HG03064 (cell line): Measurements from ENCODE around the gene BACE1-AS.
"Not testable (repeated sequence)": the region's sequence is repeated elsewhere in the genome, so short reads cannot be mapped to it uniquely, and the experiment has no call there.

Experiments used
- ATAC-seq: cut with Tn5 transposase; IDR thresholded peaks from one replicate; pipeline ENCODE4 v1.9.1; 2021; ENCODE audit warnings: low read depth; ENCODE audit not compliant: unreplicated experiment

The BACE1-AS gene

DNA sequence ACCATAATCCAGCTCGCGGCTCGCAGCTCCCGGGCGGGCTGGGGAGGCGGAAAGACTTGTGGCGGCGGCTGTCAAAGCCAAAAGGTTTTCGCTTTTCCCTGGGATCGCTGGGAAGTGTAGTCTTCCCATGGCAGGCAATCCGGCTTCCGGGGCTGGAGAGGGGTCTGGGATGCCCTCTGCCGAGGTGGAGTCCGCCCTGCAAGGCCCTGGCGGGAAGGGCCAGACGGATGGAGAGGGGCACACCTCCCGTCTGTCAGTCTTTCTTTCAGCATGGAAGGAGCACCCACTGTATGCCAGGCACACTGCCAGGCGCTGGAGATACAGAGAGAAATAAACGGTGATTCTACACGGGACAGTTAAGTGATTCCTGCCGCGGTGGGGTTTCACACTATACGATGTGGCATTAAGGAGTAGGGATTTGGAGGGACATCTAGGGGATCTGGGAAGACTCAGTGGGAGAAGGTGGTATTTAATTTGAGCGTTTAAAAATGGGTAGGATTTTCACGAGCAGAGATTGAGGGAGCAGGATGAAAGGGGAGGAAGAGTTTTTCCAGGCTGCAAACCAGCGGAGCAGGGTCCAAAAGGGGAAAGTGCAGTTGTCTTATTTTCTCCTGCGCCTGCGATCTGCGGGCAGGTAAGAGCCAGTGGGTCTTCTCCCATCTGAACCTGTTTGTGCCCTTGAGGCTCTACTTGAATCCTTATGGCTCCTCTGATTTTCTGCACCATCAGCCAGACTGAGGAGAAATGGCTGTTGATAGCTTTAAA, 25.2 kb downstream of the BACE1-AS start, which contains the start of gene BACE1:
Gene BACE1, minus strand, starts transcription at position 60 of the 765 bp plus-strand sequence. CDS start 461 bp downstream, outside the sequence.
- ATAC-seq, result no peak

DNA sequence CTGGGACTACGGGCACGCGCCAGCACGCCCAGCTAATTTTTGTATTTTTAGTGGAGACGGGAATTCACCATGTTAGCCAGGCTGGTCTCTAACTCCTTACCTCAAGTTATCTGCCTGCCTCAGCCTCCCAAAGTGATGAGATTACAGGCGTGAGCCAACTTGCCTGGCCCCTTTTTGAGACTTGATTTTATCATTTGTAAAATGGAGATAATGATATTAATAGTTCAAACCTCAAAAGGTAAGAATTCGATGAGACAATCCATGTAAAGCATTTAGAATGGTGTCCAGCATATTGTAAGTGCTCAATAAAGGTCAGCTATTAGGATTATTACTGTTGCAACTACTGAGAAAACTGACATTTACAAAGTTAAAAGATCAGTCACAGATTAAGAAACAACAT, 27.6 kb downstream of the BACE1-AS start:
- ATAC-seq, result no peak

DNA sequence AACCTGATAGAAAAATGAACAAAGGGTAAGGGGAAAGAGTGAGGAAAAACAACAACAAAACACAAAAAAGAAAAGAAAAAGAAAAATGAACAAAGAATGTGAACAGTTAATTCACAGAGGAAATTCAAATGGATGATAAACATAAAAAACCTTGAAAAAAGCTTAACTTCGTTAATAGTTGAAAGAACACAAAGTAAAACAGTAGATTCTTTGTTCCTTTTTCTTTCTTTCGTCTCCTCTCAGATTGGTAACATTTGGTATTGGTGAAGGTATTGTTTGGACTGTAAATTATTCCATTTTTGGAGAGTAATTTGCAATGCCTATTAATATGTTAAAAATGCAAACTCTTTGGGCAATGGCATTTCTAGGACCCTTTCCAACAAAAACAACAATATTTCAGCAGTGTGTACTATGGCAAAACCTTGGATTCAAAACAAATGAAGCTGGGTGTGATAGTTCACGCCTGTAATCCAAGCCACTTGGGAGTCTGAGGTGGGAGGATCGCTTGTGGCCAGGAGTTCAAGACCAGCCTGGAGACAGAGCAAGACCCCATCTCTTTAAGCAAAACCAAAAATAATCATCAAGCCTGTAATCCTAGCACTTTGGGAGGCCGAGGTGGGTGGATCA, 28.2 kb downstream of the BACE1-AS start:
- ATAC-seq, result no peak

DNA sequence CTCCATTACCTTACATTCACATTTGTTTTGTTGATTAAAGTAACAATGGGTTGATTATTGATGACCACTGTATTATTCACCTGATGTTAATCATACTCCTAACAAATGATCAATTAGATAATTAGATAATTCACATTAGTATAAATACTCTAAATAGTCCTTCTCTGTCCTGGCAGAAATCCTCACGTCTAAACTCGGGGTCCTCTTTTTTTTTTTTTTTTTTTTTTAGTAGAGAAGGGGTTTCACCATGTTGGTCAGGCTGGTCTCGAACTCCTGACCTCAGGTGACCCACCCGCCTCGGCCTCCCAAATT, 36.1 kb downstream of the BACE1-AS start:
- ATAC-seq, result not testable (repeated sequence)

DNA sequence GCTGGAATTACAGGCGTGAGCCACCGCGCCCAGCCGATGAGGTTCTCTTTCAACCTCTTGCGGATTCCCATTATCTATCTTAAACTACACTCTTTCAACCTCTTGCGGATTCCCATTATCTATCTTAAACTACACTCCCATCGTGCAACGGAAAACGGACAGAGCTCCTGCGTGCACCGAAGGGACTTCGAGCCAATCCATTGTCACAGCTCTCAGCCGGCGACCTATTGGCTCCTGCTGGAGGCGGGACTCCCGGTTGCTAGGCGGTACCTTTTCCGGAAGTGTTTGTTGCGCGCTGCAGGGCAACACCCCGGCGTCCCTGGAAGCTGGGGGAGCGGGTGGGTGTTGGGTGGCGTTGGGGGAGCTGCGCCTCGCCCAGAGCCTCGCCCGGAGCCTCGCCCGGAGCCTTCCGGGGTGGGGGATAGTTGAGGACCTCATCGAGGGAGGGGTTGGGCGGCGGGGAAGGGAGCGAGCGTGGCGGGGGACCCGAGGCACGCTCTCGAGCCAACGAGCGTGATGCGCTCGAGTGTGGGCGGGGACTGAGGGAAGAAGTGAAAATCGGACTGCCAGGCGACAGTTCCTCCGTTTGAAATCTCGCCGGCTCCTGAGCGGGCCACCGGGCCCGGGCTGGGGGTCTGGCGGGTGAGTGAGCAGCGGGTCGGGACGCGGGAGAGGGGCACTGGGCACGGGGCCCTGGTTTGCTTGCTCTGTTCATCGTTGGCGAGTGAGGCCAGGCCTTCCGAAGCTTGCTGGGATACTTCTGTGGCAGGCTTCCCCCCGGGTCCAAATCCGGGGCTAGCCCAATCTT, 36.6 kb downstream of the BACE1-AS start, which contains the start of gene CEP164:
Gene CEP164, plus strand, starts transcription at position 288 of the 808 bp plus-strand sequence. CDS start 10,733 bp downstream, outside the sequence.
- peak; percentile 96 for ATAC-seq

DNA sequence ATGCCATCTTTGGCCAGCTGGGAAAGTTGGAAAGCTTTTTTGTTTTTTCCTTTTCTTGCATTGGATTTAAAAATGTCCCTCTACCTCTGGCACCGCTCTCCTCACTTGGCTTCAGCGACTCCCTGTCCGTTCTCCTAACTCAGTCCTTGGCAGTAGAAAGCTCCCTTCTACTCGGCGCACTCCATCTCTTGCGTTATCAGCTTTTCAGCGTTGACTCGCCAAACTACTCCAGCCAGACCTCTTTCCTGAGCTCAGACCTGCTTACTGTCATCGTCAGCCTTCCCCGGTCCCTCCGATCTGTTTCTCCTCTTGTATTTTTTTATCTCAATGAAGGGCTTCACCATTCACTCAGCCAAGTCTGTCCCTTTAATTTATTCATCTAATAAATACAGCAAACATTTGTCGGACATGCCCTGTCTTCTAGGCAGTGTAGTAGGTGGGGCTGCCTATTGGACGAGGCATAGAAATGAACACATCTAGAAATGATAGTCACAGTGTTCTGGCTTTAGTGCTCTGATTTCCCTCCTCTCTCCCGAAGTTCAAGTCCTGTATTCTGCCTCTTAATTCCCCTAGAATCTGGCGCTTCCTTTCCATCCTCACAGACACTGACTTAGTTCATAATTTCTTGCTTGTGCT, 37.3 kb downstream of the BACE1-AS start:
- no peak for ATAC-seq

DNA sequence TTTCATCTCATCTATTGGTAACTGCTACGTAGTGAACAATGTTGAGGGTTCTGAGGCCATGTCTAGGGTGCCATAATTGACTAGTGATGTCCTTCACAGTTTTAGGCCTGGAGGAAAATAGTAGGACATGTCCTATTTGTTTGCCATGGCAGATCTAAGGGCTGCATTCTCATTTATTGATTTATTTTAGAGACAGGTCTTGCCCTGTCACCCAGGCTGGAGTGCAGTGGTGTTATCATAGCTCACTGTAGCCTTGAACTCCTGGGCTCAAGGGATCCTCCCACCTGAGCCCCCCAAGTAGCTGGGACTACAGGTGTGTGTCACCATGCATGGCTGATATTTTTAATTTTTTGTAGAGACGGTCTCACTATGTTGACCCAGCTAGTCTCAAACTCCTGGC, 41.7 kb downstream of the BACE1-AS start:
- ATAC-seq, result no peak

DNA sequence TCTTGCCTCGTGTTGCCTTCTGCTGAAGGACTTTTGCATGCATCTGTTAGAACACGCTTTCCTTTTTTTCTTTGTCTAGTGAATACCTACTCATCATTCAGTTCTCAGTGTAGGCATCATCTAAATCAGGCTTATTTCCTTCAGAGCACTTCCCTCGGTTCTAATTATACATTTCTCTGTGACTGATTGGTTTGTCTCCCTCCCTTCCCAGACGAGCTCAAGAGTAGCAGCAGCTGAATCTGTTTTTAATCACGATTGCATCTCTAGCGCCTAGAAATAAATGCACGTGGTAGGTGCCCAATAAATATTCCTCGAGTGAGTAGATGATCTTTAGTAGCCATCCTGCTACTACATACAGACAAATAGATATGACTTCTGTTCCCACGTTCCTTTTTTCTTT, 42.8 kb downstream of the BACE1-AS start:
- ATAC-seq, result no peak

DNA sequence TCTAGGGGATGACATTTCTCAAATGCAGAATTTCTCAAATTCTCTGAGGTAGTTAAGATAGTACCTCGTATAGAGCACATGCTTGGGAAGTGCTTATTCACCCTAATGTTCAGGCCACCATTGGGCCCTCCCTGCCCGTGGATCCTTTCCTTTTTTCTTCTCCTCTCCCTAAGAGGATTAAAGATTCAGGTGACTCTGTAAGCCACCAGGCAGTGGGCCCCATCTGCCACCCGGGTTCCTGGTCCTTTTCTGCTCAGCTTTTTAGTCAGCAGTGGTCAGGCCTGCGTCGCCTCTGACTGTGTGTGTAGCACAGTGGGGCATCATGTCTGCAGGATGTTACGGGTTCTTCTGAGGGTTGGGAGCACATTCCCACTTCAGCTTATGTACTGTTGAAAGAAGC, 43.8 kb downstream of the BACE1-AS start:
- ATAC-seq, result no peak

DNA sequence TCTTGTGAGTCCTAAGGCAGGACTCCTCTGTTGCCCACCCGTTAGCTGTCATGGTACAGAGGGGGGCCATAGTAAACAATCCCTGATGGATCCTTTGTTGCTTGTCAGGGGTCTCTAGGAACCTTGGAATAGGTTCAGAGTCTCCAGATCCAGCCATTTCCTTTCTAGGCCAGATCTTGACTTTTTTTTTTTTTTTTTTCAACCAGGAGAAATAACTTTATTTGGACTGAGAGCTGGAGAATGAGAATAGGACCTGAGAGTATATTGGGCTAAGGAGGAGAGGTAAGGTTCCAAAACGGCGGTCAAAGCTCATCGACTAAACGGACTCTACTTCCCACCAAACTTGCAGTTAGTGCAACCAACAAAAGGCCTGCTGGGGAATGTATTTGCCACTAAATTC, 44.3 kb downstream of the BACE1-AS start:
- ATAC-seq, result no peak

DNA sequence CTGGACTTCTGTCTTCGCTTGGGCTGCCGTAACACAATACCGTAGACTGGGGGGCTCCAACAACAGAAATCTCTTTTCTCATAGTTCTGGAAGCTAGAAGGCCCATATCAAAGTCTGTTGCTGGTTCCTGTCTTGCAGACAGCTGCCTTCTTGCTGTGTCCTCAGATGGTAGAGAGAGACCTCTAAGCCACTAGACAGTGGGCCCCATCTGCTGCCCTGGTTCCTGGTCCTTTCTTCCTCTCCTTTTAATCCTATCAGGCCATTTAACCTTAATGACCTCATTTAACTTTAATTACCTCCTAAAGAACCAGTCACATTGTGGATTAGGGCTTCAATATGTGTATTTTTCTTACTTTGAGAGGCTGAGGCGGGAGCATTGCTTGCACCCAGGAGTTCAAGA, 45.9 kb downstream of the BACE1-AS start:
- ATAC-seq, result no peak
